CD14-positive monocyte (primary cell): ENCODE data around the gene PARP12. TPM values are rescaled to one million over a fixed set of nuclear protein-coding genes. Genes with fewer than 3 reads are reported as not detected.
A peak's percentile ranks its signal among the peaks of the same experiment; 100 is the strongest.

ENCODE experiments used
- DNase-seq, 3 donors: peaks; one replicate each; pipeline ENCODE4 v3.0.0-alpha.2; 2011 to 2022
- H2AFZ ChIP-seq: 2 replicates; pipeline ENCODE4 v1.6.0; 2012; ENCODE audit warnings: mild to moderate bottlenecking, low read depth, low read length, inconsistent platforms; ENCODE audit not compliant: insufficient read depth, poor library complexity, severe bottlenecking
- H3K27ac ChIP-seq, 2 donors: 1 replicate in 1 of 2; 2 replicates in 1 of 2; pipeline ENCODE4 v1.5.1; 2012 to 2013; ENCODE audit warnings: low read length in 2 of 2, control low read depth in 1 of 2, inconsistent platforms in 1 of 2, low read depth in 1 of 2, mild to moderate bottlenecking in 1 of 2
- H3K27me3 ChIP-seq, 2 donors: one replicate each; pipeline versions ENCODE4 v1.6.0 to v1.6.1; 2011 to 2013; ENCODE audit warnings: low read length in 2 of 2; ENCODE audit not compliant: control insufficient read depth in 2 of 2, insufficient read depth in 2 of 2
- H3K36me3 ChIP-seq, 2 donors: replicated peaks in 1 of 2; 1 replicate in 1 of 2; 2 replicates in 1 of 2; pipeline versions ENCODE4 v1.5.1 to v1.6.1; 2012 to 2013; ENCODE audit warnings: low read length in 2 of 2, control low read depth in 1 of 2, inconsistent platforms in 1 of 2, mild to moderate bottlenecking in 1 of 2; ENCODE audit not compliant: insufficient read depth in 2 of 2, control insufficient read depth in 1 of 2
- H3K4me1 ChIP-seq, 2 donors: 1 replicate in 1 of 2; 2 replicates in 1 of 2; pipeline versions ENCODE4 v1.5.1 to v1.6.1; 2012 to 2013; ENCODE audit warnings: low read length in 2 of 2, control low read depth in 1 of 2, inconsistent platforms in 1 of 2, mild to moderate bottlenecking in 1 of 2, moderate library complexity in 1 of 2; ENCODE audit not compliant: insufficient read depth in 2 of 2, control insufficient read depth in 1 of 2
- H3K4me2 ChIP-seq: replicated peaks from 2 replicates; pipeline ENCODE3; 2012; ENCODE audit warnings: low read length, moderate library complexity, mild to moderate bottlenecking; ENCODE audit not compliant: poor library complexity, severe bottlenecking; ENCODE audit errors: extremely low read depth
- H3K4me3 ChIP-seq, 3 experiments: fragments of 200-600 bp in 1 of 3; sonication (generic) in 1 of 3; replicated peaks in 1 of 3; 1 replicate in 2 of 3; 2 replicates in 1 of 3; pipeline ENCODE4 v1.5.1; 2011 to 2013; ENCODE audit warnings: low read length in 3 of 3, mild to moderate bottlenecking in 3 of 3, control low read depth in 2 of 3, low read depth in 2 of 3, inconsistent platforms in 1 of 3, moderate library complexity in 1 of 3
- H3K79me2 ChIP-seq: 2 replicates; pipeline ENCODE4 v1.6.0; 2012; ENCODE audit warnings: mild to moderate bottlenecking, control low read depth, inconsistent platforms, low read length, moderate library complexity; ENCODE audit not compliant: insufficient read depth
- H3K9ac ChIP-seq: 2 replicates; pipeline ENCODE4 v1.6.0; 2017; ENCODE audit warnings: low read length, mild to moderate bottlenecking; ENCODE audit not compliant: insufficient read depth, poor library complexity, severe bottlenecking
- H3K9me3 ChIP-seq, 2 donors: replicated peaks in 1 of 2; 1 replicate in 1 of 2; 2 replicates in 1 of 2; pipeline versions ENCODE4 v1.5.1 to v1.6.1; 2012 to 2013; ENCODE audit warnings: low read length in 2 of 2, control low read depth in 1 of 2; ENCODE audit not compliant: control insufficient read depth in 1 of 2, insufficient read depth in 1 of 2
- H4K20me1 ChIP-seq: 2 replicates; pipeline ENCODE4 v1.6.0; 2012; ENCODE audit warnings: mild to moderate bottlenecking, low read length, control low read depth, moderate library complexity; ENCODE audit not compliant: insufficient read depth
- H3K27ac Mint-ChIP-seq, 7 donors: one replicate each; pipeline ENCODE4 v1.8.0; 2020; ENCODE audit warnings: mild to moderate bottlenecking in 7 of 7, mixed read lengths in 7 of 7, moderate library complexity in 6 of 7, inconsistent platforms in 2 of 7
- H3K27me3 Mint-ChIP-seq, 3 donors: one replicate each; pipeline ENCODE4 v1.8.0; 2021 to 2022; ENCODE audit warnings: low read depth in 3 of 3, mild to moderate bottlenecking in 3 of 3, mixed read lengths in 3 of 3, moderate library complexity in 3 of 3, inconsistent platforms in 1 of 3
- H3K36me3 Mint-ChIP-seq, 2 donors: one replicate each; pipeline ENCODE4 v1.8.0; 2020; ENCODE audit warnings: mixed read lengths in 2 of 2, inconsistent platforms in 1 of 2, mild to moderate bottlenecking in 1 of 2
- H3K4me1 Mint-ChIP-seq: one replicate; pipeline ENCODE4 v1.8.0; 2020; ENCODE audit warnings: mild to moderate bottlenecking, mixed read lengths
- H3K4me3 Mint-ChIP-seq, 2 donors: one replicate each; pipeline ENCODE4 v1.8.0; 2020; ENCODE audit warnings: mild to moderate bottlenecking in 2 of 2, mixed read lengths in 2 of 2, moderate library complexity in 1 of 2
- H3K9me3 Mint-ChIP-seq, 7 donors: one replicate each; pipeline ENCODE4 v1.8.0; 2020 to 2022; ENCODE audit warnings: mixed read lengths in 7 of 7, mild to moderate bottlenecking in 6 of 7, moderate library complexity in 6 of 7, inconsistent platforms in 2 of 7
- CTCF ChIP-seq: fragments of 200-600 bp; IDR thresholded peaks from one replicate; pipeline ENCODE4 v1.8.0; 2022; ENCODE audit warnings: antibody characterized with exemption, mild to moderate bottlenecking
- WGBS: methylation state at CpG from one replicate; pipeline ENCODE4 v1.1.5; 2013; ENCODE audit warnings: missing lambda C conversion rate; ENCODE audit not compliant: insufficient coverage; 5-methylcytosine and 5-hydroxymethylcytosine counted together
- intact Hi-C, 2 donors: fragments of 100-400 bp; cut with micrococcal nuclease; formaldehyde crosslinking; loops; one replicate each; pipeline versions ENCODE4 v1.15.0 to v1.15.1; 2023
- polyA plus RNA-seq, 3 donors: library from polyadenylated mRNA; depleted of rRNA in 1 of 3; unstranded in 2 of 3; stranded (reverse) in 1 of 3; fragments of 300-500 nt in 2 of 3; fragments of >200 nt in 1 of 3; fragmentation: Illumina TruSeq in 2 of 3; gene quantifications; 1 replicate in 2 of 3; 2 replicates in 1 of 3; pipeline ENCODE4 v1.2.3, GENCODE V29; 2012 to 2021

Gene PARP12
- polyA plus RNA-seq, 3 donors, result 16.7 to 116 (median 37.8) TPM

- H2AFZ ChIP-seq, result no peak overlapping the region
- 92% methylated on average over 5 of the region's 8 CpGs for WGBS
- no peak overlapping the region for H3K4me2 ChIP-seq
- H3K4me1 ChIP-seq, result peaks cover 17 to 24% of the 10 kb centered on the region in 2 donors
- no peak overlapping the region for H3K9ac ChIP-seq
- Mint-ChIP-seq H3K4me1 (peaks cover 25% of the 10 kb centered on the region), H3K4me3 (no peak overlapping the region), H3K9me3 (peaks cover 0 to 4% (median 0%) of the 10 kb centered on the region in 7 donors), H3K27ac (peak overlapping the region in 1 of 7 donors; percentile 45), H3K27me3 (peaks cover 0 to 3% (median 0%) of the 10 kb centered on the region in 3 donors), H3K36me3 (peaks cover 78 to 90% of the 10 kb centered on the region in 2 donors)
- no peaks in the 10 kb centered on the region for H3K9me3 ChIP-seq
- H3K27ac ChIP-seq, result no peak overlapping the region
- TF ChIP-seq CTCF, result no peak
- peaks cover 51% of the 10 kb centered on the region for H4K20me1 ChIP-seq
- peaks cover 25 to 74% of the 10 kb centered on the region in 2 donors for H3K36me3 ChIP-seq
- intact Hi-C loops, result no loop called here
- H3K4me3 ChIP-seq, result no peak overlapping the region
- H3K27me3 ChIP-seq, result no peaks in the 10 kb centered on the region
- DNase-seq, result no peak
- H3K79me2 ChIP-seq, result no peaks in the 10 kb centered on the region
These were observed 29.7 kb downstream of the PARP12 start for GRCh38 chr7:140033036-140033435.

GRCh38 chr7:140031364-140031763, 31.4 kb downstream of the PARP12 start:
- Histone ChIP-seq H3K4me3 (no peak overlapping the region), H2AFZ (no peak overlapping the region), H3K27me3 (no peaks in the 10 kb centered on the region), H3K9ac (no peak overlapping the region), H3K79me2 (no peaks in the 10 kb centered on the region), H3K4me2 (no peak overlapping the region), H4K20me1 (peaks cover 48% of the 10 kb centered on the region), H3K36me3 (peaks cover 21 to 74% of the 10 kb centered on the region in 2 donors), H3K9me3 (no peaks in the 10 kb centered on the region), H3K27ac (no peak overlapping the region), H3K4me1 (peaks cover 8 to 13% of the 10 kb centered on the region in 2 donors)
- intact Hi-C loops, result no loop called here
- peaks cover 75 to 88% of the 10 kb centered on the region in 2 donors for H3K36me3 Mint-ChIP-seq
- H3K27ac Mint-ChIP-seq, result no peak overlapping the region
- no peak for TF ChIP-seq CTCF
- peaks cover 0 to 4% (median 0%) of the 10 kb centered on the region in 7 donors for H3K9me3 Mint-ChIP-seq
- WGBS, result no CpG with 5 or more reads among the region's 1 CpG
- DNase-seq, result no peak
- H3K4me3 Mint-ChIP-seq, result no peak overlapping the region
- peaks cover 0 to 3% (median 0%) of the 10 kb centered on the region in 3 donors for H3K27me3 Mint-ChIP-seq
- H3K4me1 Mint-ChIP-seq, result peaks cover 14% of the 10 kb centered on the region
